H54 (cell line): ENCODE results near the gene ZWILCH.
"Not testable (repeated sequence)": the region's sequence is repeated elsewhere in the genome, so short reads cannot be mapped to it uniquely, and the experiment has no call there.

Experiments used
- DNase-seq: peaks from one replicate; pipeline ENCODE4 v3.0.0; 2011; ENCODE audit warnings: low spot score, mixed read lengths; ENCODE audit not compliant: insufficient read length
- FAIRE-seq: peaks from 3 replicates; lab custom pipeline; 2011; peaks lifted over from hg19 to GRCh38; lab: Jason Lieb, UNC
- POLR2A ChIP-seq: IDR thresholded peaks from 2 replicates; pipeline ENCODE4 v1.6.1; 2011; ENCODE audit warnings: low read depth, mild to moderate bottlenecking, low read length

Gene ZWILCH

DNA sequence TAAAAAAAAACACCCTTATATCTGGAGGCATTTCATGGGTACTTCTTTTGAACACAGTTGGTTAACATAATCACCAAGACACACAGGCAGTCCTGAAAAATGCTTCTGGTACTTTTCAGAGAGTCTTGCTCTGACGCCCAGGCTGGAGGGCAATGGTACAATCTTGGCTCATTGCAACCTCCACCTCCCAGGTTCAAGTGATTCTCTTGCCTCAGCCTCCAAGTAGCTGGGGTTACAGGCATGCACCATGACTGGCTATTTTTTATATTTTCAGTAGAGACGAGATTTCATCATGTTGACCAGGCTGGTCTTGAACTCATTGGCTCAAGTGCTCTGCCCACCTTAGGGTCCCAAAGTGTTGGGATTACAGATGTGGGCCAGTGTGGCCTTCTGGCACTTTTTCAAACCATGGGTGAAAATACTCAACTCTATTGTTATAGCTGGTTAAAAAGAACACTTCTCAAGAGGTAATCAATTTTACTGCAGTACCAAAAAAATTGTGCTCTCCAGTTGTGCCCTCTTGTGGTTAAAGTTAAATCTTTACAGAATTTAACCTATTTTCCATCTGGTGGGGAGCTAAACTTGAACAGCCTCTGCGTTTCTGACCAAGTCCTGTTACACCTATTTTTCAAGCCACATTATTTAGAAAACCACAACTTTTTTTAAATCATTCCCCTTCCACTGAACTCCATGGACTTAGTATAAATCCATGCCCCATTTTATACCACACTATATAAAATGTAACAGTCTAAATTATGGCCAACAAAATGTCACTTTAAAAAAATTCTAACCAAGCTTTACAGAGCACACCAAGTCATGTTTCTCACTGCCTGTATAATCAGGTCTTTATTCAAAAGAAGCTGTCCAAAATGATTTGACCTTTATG lies 6.4 kb upstream of the ZWILCH start:
- TF ChIP-seq POLR2A = no peak
- DNase-seq (no peak), FAIRE-seq (no peak)

DNA sequence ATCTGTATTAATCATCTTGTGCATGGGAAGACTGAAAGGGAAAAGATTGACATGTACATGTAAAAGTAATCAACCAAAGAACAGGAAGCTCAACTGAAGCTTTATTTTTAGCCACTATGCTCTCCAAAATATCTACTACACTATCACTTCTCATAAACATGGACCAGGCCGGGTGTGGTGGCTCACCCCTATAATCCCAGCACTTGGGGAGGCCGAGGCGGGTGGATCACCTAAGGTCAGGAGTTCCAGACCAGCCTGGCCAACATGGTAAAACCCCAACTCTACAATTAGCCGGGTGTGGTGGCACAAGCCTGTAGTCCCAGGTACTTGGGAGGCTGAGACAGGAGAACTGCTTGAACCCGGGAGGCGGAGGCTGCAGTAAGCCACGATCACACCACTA lies 4.8 kb upstream of the ZWILCH start:
- not testable (repeated sequence) for DNase-seq

DNA sequence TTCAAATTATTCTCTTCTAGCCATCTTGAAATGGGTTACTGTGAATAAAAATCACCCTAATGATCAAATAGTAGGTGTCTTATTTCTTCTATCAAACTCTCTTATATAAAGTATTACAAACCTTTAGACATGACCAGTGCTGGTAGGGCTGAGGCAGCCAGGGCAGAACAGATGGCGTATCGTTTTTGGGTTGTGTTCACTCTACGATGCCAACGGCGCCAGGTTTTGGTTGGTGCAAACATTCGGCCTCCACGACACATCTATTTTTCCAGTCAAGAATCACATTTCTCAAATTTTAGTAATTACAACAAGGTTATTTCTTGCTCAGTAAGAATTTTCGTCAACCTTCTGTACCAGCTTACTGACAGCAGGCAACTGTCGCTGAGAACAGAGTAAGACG lies 2.6 kb upstream of the ZWILCH start:
- no peak for FAIRE-seq
- no peak for DNase-seq
- no peak for TF ChIP-seq POLR2A

More for the DNA sequence above, 4.8 kb upstream of the ZWILCH start:
- FAIRE-seq = not testable (repeated sequence)

DNA sequence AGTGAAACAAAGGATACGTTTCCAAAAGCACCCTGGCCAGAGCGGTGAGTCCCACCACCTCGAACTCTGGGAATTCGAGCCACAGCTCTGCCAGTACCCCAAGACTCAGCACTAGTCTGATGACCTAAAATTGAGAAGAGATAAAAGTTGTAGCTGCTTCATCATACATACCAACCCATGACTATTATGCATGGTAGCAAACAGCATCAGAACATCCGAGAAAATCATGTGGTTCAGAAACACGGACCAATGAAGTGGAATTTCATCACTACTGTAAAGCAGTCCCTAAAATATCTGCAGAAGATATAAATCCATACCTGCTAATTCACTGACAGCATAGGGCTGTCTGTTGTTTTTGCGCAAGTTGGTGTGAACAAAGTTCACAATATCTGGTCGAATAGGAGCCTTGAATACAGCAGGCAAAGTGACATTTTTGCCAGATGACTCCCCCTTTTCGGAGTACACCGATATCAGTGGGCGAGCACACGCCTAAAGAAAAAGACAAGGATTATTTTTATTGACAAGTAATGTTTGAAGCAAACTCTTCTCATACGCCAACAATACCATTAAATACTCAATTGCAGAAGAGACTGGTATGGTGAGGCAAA lies 2.0 kb upstream of the ZWILCH start:
- DNase-seq, FAIRE-seq: not testable (repeated sequence)

DNA sequence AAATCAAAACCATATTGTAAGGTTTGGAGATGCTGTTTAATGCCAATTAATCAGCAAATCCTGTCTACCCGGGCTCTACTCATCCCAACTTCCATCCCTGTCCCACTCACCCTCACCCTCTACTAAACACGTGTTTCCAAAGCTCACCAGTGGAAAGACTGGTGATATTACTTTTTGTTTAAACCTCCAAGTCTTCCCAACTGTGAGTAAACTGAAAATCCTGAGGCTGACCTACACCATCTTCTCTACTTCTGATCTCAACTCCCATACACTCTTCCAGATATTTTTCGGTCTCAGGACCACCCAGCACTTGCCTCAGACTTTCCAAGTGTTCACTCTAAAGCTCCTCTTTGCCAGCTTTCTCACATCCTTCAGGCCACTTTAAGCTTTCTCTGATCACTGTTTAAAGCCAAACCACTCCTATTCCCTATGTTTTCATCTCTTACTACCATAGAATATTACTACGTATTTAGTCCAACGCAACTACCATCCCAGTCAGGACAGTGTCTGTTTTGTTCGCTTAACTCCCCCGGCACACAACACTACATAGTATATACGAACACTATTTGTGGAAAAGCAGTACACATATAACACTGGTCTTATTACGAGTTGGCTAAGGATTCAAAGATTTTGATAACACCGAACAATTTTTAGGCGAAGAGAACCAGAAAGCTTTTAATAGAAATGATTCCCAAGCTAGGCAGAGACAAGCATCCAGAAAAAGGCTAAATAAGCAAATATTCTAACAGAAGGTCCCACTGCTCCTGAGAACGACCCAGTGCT lies 1.2 kb upstream of the ZWILCH start:
- DNase-seq (no peak), FAIRE-seq (no peak)
- no peak for TF ChIP-seq POLR2A

DNA sequence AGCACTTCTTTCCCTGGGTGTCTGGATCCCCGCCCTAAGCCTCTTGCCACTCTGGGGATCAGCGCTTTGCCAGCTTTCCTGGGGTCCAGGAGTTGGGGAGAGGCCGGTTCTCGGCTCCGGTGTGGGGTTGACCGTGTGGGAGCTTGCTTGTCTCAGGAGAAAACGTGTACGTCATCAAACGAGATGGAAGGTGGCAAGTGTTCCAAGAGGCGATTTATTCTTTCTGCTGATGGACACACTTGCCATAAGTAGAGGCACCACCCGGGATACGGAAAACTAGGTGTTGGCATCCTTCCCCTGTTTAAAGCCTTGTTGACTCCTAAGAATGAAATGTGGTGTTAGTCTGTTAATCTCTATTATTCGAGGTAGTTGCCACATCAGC lies 295 bp downstream of the ZWILCH start:
- FAIRE-seq (no peak), DNase-seq (no peak)
- no peak for TF ChIP-seq POLR2A

DNA sequence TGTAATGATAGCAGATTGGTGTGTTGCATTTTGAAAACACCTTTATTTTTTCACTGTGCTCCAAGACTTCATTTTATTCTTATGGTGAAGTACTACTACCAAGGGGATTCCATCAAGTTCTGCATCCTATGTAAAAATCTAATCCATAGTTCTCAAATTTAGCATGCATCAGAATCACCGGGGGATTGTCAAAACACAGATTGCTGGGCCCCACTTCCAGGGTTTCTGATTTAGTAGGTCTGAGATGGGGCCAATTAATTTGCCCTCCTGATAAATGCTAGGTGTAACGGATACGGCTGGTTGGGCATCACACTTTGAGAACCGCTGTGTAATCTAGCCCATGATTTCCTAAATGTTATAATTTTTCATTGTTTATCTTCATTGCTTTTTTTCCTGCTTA lies 692 bp downstream of the ZWILCH start:
- TF ChIP-seq POLR2A = no peak
- FAIRE-seq (no peak), DNase-seq (no peak)

DNA sequence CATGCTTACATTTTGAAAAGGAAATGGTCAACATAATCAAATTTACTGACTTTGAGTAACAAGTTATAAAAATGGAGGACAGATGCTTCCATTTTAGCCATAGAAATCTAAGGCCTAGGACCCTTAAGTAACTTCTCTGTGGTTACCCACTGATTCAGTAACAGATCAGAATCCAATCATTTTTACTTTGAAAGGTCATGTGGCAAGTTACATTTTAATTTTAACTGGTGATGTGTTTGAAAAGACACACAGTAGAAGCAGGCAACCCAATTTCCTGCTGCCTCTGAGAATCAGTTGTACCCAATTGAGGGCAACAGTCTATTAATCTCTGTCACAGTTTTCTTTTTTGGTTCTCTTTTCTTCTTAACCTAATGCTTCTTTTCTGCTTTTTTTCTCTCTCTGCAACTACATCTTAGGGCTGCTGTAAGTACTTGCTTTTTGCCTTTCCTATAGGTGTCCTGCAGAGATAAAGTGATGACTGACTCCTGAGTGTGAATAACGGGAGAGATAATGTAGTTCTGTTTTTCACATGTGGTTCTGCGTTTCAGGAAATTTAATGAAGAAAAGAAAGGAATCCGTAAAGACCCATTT lies 3.3 kb downstream of the ZWILCH start:
- no peak for DNase-seq
- no peak for FAIRE-seq
- no peak for TF ChIP-seq POLR2A

DNA sequence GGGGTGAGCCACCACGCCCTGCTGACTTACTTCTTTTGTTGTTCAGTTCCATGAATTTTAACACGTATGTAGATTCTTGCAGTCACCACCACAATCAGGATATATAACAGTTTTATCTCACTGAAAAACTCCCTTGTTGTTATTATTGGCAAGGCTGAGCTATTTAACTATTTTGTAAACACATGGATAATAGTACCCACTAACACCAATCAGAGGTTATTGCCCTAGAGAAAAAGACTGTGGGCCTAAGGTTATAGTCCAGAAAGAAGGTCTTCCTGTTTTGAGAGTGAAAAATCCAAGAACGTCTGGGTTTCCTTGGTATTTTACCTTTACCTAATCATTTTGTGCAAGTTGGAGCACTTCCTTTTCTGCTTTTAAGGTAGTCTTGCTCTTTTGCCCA lies 9.5 kb downstream of the ZWILCH start:
- TF ChIP-seq POLR2A = no peak
- DNase-seq (no peak), FAIRE-seq (no peak)

DNA sequence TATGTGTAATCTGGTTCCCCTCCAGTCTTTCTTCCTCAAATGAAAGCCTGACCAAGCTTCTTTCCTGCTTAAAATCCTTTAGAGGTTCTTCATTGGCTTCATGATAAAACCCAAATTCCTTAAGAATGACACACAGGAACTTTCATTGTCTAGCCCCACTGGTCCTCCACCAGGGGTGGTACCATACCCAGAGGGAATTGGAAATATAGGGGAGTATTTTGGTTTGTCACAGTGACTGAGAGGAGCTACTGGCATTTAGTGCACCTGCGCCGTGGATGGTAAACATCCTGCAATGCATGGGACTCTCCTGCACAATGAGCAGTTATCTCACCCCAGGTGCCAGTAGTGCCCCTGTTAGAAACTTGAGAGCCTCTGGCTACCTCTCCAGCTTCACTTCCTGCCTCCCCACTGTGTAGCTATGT lies 10.8 kb downstream of the ZWILCH start:
- no peak for TF ChIP-seq POLR2A
- DNase-seq (peak; percentile 31), FAIRE-seq (no peak)

DNA sequence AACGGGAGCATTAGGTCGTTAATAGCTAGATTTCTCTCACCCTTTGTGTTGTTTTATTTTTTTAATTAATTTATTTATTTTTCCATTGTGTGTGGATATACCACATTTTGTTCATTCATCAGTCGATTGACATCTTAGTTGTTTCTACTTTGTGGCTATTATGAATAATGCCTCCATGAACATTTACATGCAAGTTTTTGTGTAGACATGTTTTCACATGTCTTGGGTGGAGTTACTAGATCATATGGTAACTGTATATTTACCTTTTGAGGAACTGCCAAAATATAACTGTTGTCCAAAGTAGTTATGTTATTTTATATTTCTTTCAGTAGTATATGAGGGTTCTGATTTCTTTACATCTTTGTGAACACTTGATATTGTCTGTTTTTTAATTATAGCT lies 18.8 kb downstream of the ZWILCH start:
- DNase-seq (no peak), FAIRE-seq (no peak)
- no peak for TF ChIP-seq POLR2A

DNA sequence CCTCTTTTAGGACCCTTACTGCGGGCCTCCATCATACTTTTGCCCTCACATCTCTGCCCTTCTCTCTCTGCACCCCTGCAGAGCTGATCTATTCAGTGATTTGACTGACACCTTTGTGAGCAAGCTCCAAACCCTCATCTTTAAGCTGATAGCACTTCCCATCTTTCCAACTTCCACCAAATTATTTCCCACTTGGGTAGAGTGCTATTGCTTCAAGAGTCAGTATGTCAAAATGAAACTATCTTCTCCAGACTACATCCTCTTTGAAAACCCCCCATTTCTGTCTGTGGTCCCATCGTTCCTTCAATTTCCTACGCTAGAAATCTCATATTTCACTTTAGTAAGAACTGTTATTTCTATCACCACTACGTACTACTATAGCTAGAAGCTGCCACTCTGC lies 19.7 kb downstream of the ZWILCH start:
- no peak for FAIRE-seq
- no peak for TF ChIP-seq POLR2A

DNA sequence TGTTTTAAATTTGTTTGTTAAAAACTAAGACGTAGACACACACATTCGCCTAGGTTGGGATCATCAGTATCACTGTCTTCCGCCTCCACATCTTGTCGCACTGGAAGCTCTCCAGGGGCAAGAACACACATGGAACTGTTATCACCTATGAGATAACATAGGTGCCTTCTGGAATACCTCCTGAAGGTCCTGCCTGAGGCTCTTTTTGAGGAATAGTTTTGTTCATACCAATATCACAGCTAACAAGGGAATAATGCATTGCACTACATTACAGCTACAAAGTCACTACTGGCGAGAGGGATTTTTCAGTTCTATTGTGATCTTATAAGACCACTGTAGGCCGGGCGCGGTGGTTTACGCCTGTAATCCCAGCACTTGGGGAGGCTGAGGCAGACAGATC lies 29.9 kb downstream of the ZWILCH start:
- no peak for DNase-seq
- FAIRE-seq = no peak
- TF ChIP-seq POLR2A = no peak

More for the DNA sequence above, 19.7 kb downstream of the ZWILCH start:
- DNase-seq = no peak

DNA sequence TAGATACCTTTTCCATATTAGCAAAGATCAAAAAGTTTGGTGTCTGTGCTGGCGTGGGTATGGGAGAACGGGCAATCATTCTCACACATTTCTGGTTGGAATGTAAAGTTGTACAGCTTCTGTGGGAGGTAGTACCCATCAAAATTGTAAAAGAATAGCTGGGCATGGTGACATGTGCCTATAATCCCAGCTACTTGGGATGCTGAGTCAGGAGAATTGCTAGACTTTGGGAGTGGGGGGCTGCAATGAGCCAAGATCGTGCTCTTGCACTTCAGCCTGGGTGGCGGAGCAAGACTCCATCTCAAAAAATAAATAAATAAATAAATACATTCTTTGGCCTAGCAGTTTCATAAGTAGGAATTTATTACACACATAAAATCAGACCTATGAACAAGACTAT lies 37.8 kb downstream of the ZWILCH start:
- FAIRE-seq = no peak
- TF ChIP-seq POLR2A = no peak
- no peak for DNase-seq
